HG03442 (cell line): ENCODE data around the gene SH2D7.
A peak's percentile ranks its signal among the peaks of the same experiment; 100 is the strongest.

Source experiments
- ATAC-seq: cut with Tn5 transposase; IDR thresholded peaks from one replicate; pipeline ENCODE4 v1.9.1; 2021; ENCODE audit warnings: mild to moderate bottlenecking, moderate library complexity; ENCODE audit not compliant: unreplicated experiment

The SH2D7 gene

DNA sequence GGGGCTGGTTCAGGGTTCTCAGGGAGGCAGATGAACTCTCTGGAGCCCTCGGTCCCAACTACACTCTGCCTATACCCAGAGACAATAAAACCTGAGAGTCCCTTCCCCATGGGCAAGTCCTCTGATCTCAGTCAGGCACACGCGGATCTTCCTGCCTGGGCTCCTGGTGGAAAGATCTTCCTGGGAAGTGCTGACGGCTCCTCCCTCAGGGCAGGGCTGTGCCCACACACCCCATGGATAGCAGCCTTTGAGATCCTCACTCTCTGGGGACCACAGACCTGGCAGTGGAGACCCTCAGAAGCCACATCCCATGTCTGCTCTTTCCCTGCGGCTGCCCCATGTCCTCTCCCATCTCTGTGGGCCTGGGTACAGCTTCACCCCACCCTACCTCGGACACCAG is 10.4 kb downstream of the SH2D7 start:
- no peak for ATAC-seq

DNA sequence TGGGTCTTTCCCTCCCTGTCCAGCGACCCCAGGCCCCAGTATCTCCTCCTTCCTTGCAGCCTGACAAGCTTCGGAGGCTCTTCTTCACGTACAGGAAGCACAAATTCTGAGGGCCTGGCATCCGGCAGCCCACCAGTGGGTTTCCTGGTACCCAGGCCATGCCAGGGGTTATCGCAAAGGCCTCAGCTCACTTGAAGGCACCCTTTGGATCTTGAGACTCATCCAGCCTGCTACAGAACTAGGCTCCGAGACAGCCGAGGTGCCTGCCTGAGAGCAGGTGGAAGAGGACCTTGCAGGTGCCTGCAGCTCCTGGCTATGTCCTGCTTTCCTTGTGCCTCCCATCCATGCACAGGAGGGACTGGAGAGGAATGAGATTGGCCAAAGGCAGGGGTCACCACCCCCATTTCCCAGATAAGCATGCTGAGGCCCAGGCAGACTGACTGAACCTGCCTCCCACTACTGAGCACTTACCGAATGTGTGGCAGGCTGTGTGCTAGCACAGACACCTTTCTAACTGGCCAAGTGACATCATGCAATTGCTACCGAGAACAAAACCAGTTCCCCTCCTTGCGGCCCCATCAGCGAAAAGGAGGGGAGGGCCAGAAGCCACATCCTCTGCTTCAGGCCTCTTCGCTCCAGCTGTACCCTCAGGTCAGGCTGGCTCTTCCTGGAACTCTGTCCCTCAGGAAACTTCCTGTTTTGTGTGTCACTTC is 11.2 kb downstream of the SH2D7 start:
- ATAC-seq = peak; percentile 73

DNA sequence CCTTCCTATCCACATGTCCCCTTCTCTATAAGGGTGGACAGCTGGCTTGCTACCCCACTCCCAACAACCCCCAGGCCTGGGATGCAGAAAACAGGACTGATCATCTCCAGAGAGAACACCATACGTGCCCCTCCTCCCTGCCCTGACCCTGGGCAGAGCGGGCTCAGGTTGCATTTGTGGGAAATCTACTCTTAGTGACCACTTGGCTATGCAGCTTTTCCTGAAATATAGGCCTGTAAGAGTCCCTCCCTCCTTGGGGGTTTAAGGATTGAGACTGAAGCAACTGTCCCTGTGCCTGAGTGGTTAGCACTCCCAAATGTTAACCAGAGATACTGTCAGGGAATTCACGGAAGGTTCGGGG is 11.7 kb downstream of the SH2D7 start:
- no peak for ATAC-seq

DNA sequence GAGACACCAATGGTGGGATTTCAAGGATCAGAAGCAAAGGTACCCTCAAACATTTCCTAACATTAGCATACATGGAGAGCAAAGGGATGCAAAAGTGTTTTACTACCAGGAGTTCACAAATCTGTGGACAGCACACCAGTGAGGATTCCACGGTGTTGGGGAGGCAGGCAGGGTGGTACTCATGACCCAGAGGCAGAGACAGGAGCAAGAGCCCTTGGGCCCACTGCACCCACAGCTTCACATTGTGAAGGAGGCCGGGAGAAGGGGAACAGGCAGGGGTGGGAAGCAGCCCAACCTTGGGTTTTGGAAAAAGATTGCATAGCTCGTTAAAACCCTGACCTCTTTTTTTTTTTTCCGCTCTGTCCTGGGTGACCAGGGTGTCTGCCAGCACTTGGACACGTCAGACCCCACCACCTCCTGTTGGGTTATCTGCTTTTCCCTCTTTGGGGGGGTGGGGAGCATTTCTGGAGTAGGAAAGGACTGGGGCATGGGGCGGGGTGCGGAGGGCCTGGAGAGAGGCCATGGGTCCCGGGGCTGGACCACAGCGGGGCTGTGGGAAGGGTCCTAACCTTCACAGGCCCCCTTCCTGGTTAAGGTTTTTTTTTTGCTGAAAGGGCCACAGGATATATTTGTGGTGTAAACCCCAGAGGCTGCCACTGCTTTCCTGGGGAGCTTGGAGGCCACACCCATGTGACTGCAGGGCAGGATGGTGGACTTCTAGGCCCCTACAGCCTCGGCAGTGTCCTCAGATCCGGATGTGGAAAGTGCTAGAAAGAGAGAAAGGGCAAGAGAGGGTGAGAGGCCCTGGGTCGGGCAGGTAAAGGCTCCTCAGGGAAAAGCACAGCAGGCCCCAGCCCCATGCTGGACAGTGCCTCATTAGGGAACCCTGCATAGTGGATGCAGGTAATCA is 12.5 kb downstream of the SH2D7 start:
- no peak for ATAC-seq

DNA sequence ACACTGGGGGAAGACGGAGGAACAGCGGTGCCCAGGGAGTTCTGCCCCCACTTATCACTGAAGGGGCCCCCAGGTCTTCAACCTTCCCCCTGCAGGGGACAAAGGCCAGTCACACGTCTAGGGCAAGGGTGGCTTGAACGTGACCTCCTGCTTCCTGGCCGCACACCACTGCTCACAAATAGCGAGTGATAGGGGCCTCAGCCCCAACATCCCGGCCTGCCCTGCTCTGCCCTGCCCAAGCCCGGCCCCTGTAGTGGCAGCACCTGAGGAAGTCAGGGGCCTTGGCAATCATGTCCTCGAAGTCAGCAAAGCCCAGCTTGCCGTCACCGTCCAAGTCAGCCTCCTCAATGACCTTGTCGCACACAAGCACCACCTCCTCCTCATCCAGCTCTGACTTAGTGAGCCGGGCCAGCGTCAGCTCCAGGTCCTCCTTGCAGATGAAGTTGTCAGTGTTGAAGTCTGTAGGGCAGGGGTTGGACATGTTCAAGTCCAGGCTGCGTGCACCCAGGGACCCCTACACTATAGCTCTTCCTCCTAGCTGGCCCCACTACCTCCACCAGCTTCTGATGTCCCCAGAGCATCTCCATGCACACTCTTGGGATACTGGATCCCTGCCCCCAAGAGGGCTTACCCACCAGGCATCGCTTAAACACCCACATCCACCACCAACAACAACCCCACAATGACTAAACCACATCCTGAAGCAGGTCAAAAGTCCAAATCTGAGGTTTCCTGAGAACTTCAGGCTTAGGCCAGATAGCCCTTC is 13.3 kb downstream of the SH2D7 start:
- no peak for ATAC-seq

DNA sequence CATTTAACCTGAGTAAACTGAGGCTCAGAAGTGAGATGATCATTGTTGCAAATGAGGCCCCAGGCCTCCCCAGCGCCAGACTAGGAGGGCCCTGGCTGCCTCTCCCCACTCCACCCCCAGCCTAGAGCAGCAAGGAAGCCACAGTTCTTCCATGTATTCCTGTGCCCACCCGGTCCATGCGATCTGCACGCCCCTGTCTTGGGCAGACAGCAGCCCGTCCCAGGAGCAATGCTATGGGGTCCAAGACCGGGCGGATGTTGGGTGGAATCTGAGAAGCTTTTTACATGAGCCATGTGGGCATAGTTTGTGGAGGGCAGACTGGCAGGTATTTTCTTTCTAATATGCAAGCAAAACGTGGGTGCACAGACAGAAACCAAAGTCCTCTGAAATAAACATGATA is 15.1 kb downstream of the SH2D7 start:
- no peak for ATAC-seq

DNA sequence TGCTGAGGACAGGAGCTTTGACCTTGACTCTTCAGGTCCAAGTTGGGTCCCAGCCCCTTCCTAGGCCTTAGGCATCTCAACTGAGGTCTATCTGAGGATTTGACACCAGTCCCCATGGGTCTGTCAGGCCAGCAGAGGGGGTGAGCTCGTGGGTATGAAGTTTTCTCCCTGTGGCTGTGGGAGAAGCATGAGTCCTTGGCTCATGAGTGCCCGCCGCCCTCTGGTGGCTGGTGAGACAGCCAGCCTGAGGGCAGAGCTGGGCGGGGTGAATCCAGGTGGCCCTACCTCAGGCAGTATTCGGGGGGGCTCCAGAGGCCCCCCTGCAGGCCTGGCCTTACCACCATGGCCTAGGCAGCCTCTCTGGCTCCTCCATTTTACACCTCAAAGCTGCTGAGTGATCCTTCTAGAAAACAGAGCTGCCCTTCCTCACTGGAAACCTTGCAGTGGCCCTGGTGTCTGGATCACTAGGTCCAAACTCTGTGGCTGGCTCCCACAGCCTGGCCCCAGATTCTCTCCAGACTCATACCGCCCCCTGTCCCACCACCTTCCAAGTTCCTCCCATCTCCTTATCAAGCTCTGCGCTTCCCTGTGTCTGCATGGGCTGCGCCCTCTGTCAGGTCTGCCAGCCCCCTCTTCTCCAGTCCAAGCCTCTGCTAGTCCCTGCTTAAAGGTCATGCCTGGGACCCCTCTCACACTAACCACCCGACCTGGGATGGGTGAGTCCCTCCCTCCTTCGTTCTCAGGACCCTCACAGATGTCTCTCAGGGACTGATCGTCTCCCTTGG is 16.1 kb downstream of the SH2D7 start:
- peak; percentile 46 for ATAC-seq

DNA sequence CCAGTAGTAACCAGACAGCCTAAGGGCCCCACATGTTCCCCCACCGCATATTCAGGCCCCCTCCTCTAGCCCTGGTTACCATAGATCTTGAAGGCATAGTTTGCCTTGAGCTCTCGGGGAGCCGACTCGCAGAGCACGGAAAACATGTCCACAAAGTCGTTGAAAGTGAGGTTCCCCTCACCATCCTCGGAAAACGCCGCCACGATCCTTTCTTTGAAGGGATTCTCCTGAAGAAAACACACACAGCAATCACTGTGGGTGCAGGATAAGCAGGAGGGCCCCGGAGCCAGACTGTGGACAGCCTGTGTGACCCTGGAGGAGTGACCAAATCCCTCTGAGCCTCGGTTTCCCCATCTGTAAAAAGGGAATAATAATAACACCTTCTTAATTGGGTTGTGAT is 16.8 kb downstream of the SH2D7 start:
- no peak for ATAC-seq

DNA sequence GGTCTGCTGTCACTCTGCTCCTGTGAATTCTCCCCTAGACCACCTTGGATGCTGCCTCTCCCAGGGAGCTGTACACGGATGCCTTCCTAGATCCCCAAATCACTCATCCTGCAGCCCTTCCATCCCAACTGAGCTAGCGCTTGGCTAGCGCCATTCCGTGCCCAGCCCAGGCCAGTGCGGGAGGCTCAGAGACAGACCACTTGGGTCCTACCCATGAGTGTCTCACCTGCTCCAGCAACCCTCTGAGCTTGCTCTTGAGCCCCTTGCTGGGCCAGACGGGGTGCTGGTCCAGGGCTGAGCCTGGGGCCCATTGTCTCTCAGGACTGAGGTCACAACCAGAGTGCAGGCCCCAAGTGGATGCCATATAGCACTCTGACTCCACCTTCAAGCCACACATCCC is 17.7 kb downstream of the SH2D7 start:
- ATAC-seq = no peak

DNA sequence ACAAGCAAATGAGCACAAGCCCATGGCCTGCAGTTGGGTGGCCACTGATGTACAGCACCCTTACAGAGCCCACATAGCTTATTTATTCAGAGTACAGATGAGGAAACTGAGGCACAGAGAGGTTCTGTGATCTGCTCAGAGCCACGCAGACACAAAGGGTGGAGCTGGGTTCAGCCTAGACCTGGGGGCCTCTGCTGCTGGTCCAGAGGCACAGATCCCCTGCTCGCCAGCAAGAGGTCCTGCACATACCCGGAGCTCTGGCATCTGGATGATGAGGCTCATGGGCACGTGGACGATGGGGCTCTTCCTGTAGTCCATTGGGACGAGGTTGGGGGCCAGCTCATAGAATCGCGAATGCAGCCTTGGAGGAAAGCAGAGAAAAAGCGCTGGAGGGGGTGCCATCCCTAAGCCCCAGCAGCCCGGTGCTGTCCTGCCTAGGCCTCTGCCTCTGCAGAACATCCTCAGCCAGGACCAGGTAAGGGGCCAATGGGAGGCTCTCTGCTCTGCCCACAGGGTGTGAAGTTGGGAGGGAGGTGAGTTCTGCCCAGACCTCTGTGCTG is 18.6 kb downstream of the SH2D7 start:
- ATAC-seq = no peak

DNA sequence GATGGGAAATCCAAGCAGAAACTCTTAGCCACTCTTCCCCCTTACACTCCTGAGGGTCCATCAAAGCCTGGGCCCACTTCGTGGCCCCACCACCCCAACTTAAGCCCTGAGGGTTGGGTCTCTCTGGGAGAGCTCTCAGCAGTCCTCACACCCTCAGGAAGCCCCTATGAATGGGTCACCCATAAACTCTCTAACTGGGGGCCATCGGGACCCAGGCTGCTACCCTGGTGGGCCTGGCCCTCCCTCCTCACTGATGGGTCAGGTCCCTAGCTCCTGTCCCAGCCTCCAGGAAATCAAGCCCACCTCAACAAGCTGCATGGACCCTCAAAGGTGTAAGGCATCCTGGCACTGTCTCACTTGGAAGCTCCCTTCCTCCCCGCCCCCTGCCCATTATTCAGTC is 19.4 kb downstream of the SH2D7 start:
- ATAC-seq = no peak

DNA sequence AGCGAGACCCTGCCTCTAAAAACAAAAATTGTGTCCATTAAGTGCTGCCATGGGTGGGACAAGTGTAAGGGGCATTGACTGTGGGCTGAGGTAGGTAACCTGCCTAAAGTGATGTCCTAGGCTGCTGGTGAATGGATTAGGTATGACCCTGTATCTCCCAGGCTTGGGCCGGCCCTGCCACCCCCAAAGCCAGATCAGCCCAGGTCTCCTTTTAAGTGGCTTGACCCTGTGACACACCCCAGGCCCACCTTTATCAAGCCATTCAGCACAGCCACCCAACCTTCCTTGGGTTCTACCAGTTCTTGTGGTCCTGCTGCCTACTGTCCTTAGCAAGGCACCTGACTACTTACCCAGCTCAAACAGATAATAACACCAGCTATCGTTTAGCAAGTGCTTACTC is 20.2 kb downstream of the SH2D7 start:
- ATAC-seq = no peak

DNA sequence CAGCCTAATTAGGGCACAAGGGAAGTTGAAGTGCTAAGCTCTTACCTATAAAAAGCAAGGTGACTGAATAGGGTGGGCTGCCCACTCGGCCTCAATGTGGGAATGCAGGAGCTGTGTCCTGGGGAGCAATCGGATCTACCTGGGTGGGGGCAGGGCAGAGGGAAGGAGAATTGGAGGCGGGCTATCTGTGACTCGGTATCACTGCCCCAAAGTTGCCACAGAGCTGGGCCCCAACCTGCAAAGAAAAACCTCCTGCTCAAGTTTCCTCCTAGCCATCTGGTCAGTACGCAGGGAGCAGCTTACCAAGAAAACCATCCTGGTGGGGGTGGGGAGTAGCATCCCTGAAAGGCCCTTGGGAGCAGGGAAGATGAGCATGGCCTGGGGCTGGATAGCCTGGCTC is 28.2 kb downstream of the SH2D7 start:
- ATAC-seq = no peak

DNA sequence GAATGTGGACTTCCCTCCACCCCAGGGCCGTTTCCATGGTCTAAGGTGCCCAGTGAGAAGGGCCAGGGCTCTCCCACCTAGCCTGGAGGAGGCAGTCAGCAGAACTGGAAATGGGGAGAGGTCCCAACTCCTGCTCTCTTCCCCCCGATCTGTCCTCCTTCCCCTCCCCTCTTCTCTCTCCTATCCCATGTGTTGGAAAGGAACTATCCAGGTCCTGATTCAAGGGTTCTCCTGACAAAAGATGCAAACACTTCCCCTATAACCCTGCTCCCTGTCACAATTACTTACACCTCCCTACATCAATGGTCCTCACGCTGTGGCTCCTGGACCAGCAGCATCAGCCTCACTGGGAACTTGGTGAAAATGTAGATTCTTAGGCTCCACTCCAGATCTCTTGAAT is 32.9 kb downstream of the SH2D7 start:
- ATAC-seq = no peak

DNA sequence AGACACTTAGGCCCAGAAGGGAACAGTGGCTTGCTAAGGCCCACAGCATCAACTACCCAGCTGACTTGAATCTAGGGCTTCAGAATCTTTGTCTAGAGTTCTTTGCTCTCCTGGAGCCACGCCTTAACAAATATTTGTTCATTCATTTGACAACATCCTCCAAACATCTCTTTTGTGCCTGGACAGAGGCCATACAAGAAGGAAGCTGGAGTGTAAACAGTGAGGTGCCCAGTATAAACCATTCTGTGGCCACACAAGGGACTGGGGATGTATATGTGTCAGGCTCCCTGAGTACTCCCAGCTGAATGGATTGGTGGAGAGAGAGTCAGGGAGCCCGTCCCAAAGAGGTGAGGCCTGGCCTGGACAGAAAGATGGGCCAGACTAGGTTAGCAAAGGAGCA is 35.5 kb downstream of the SH2D7 start:
- ATAC-seq = no peak

DNA sequence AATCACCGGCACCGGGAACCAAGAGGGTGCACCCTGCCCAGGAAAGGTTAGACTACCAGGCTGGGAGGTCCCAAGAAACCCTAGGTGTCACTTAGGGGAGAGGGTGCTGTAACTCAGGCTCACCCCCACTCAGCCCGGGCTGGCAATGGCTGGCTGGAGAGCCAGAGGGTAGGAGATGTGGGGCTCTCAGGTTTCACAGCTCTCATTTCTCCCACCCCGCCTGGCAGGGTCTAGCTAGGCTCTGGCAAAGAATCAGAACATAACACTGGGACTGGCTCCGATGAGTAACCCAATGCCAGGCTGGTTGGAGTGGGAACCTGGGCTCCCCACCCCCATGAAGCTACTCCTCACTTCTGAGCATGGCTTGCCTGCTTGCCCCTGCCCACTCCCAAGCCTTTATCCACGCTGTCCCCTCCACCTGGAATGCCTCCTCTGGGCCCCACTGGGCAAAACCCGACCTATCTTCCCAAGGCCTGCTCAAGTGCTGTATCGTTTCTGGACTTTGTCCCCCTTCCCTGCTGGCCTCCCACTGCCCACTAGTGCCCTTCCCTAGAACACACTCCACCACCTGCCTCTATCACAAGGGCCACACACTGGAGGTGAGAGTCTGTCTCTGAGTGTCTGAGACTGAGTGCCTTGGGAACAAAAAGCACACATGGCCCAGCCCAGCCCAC is 36.9 kb downstream of the SH2D7 start:
- no peak for ATAC-seq

DNA sequence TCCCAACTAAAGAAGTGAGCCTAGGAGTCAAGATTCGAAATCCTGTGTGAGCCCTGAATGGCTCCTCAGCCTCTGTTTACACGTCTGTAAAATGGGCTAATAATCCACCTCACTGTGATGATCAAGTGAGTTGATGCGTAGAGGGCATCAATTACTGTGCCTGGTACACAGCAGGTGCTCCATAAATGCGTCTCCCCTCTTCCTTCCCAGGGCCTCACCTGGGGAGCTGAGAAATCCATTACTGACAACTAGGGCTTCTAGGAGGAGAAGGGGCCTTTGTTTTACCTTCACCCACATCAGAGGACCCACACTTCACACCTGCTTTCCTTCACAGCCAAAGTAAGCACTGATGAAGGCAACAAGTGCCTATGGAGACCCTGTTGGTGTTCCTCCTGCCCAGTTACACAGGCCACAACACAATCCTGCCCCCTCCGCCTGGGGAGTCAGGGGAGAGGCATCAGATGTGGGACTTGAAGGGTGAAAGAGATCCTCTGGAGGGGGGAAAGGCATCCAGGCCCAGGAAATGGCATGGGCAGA is 37.5 kb downstream of the SH2D7 start:
- ATAC-seq = no peak

DNA sequence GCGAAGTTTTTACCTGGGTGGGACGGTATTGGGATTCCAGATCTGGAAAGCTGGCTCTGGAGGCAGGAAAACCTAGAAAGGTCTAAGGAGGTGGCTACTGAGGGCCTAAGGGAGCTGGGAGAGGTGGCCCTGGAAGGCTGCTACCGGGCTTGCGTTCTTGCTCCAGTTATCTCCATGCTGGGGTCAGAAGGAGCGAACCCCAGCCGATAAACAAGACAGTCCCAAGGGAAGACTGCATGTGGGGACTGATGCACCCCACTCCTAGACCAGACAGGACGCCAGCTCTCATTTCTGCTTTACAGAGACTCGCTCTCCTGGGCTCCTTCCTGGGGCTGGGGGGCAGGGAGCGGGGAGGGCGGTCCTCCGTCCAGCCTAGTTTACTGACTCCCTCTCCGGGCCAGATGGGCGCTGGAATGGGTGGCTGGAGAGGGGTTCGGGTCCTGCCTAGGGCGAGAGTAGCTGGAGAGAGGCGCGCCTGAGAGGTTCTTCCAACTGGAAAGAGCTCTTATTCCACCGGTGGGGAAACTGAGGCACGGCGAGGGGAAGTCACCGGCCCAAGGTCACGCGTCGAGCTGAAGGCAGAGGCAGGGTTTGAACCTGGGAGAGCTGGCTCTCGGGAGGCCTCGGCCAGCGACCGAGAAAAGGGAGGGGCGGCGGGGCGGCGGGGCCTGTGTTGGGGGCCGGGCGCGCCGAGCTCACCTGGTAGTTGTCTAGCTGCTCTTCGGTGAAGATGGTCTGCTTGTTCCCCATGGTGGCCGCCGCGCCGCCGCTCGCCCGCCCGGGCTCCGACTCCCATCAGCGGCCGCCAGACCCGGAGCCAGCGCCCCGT is 38.3 kb downstream of the SH2D7 start:
- ATAC-seq = peak; percentile 28
